Ovary (tissue), 3 donors: ENCODE data around the gene RELL1.

ENCODE experiments used
- CTCF ChIP-seq, 3 donors: fragments of 450-650 bp in 2 of 3; fragments of 200-600 bp in 1 of 3; IDR thresholded peaks; one replicate each; pipeline versions ENCODE4 v1.5.1 to v1.8.0; 2016 to 2022; ENCODE audit warnings: antibody characterized with exemption in 3 of 3, mild to moderate bottlenecking in 1 of 3
- EP300 ChIP-seq: sonication (generic); formaldehyde crosslinking; IDR thresholded peaks from one replicate; pipeline ENCODE4 v1.6.1; 2017; ENCODE audit warnings: antibody characterized with exemption
- POLR2A ChIP-seq: fragments of 450-650 bp; IDR thresholded peaks from one replicate; pipeline ENCODE4 v1.6.1; 2017; ENCODE audit warnings: antibody characterized with exemption, mild to moderate bottlenecking, moderate library complexity
- donor health status: DM: no; HTN: no; CAD: no.

- TF ChIP-seq CTCF (IDR thresholded peaks at IDR 0.05) (no peak), POLR2A (no peak), EP300 (no peak)
These were observed 58.9 kb downstream of the RELL1 start for GRCh38 chr4:37627263-37627662.
